ENCODE results near the gene TTC33.
"Not testable (repeated sequence)": the region's sequence is repeated elsewhere in the genome, so short reads cannot be mapped to it uniquely, and the experiment has no call there.

TTC33 gene

DNA sequence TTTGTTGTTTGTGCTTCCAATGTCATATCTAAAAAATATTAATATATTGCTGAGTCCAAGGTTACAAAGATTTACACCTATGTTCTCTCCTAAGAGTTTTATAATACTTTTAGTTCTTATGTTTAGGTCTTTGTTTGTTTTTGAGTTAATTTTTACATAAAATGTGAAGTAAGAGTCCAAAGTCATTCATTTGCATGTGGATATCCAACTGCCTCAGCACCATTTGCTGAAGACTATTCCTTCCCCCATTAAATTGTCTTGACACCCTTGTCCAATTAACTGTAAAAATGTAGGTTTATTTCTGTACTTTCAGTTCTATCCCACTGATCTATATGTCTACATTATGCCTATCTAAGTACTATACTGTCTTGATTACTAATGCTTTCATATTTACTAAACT, 35.7 kb downstream of the TTC33 start:
- DNase-seq = no peak

DNA sequence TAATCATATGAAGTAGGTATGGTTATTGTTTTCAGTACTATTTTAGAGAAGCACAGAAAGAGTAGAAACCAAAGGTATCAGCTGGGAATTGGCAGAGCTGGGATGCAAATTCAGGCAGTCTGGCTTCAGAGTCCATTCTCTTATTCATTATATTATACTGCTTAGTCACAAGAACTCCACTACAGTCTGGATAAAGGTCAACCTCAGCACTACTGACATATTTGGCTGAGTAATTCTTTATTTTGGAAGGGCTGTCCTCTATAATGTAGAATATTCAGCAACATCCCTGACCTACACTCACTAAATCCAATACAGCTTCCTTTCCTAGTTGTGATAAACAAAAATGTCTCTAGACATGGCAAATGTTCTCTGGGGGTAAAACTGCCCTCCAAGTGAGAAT, 38.5 kb downstream of the TTC33 start:
- DNase-seq = no peak

DNA sequence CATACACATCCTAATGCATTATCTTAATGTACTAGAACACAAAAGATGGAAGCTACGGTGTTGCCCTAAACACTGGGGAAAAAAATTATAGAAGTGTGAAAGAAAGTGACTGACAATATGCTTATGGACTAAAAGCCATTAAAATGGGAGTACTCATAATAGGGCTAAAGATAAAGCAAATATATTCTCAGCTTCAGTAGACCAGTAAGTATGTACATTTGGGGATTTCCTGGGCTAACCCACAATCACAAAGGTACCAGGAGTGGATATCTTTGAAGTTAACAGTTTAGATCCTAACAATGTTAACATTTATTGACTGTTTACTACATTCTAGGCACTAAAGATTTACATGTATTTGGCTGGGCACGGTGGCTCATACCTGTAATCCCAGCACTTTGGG, 39.2 kb downstream of the TTC33 start:
- DNase-seq = no peak

DNA sequence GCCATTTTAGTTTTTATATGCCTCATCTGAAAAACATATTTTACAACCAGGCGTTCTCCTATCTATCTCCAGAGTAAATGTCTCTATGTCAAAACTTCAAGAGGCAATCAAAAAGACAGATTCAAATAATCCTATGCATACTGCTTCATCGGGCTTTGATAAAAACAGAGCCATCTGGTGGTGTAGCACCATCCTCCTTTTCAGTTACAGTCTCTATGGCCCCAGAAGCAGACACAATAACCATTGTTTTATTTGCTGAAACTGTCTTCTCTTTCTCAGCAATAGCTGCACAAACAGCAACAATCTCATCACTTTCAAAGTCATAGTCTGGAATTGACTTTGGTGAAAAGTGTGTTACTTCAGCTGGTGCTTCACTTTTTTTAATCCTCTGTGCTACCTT, 39.8 kb downstream of the TTC33 start:
- no peak for DNase-seq

DNA sequence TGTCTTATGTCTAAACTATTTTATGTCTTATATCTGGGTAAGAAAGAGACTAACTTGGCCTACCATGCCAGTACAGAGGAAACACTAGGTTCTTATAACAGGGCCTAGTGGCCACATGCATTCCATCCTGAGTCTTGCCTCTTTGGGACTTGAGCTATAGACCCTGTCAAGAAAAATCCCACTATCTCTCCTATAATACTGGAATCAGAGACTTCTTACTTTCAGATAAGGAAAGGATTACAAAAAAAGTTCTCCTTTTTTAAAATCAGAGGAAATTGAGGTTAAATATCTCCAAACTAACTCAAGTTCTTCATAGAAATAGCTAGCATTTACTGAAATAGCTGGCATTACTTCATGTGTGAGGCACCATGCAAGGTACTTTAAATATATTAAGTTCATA, 41.8 kb downstream of the TTC33 start:
- no peak for DNase-seq

DNA sequence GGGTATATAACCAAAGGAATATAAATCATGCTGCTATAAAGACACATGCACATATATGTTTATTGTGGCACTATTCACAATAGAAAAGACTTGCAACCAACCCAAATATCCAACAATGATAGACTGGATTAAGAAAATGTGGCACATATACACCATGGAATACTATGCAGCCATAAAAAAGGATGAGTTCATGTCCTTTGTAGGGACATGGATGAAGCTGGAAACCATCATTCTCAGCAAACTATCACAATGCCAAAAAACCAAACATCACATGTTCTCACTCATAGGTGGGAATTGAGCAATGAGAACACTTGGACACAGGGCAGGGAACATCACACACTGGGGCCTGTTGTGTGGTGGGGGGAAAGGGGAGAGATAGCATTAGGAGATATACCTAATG, 45.2 kb downstream of the TTC33 start:
- DNase-seq = not testable (repeated sequence)

DNA sequence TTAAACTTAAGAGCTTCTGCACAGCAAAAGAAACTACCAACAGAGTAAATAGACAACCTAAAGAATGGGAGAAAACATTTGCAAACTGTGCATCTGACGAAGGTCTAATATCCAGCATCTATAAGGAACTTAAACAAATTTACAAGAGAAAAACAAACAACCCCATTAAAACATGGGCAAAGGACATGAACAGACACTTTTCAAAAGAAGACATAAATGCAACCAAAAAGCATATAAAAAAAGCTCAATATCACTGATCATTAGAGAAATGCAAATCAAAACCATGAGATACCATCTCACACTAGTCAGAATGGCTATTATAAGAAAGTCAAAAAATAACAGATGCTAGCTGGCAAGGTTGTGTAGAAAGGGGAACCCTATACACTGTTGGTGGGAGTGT, 50.3 kb downstream of the TTC33 start:
- not testable (repeated sequence) for DNase-seq

DNA sequence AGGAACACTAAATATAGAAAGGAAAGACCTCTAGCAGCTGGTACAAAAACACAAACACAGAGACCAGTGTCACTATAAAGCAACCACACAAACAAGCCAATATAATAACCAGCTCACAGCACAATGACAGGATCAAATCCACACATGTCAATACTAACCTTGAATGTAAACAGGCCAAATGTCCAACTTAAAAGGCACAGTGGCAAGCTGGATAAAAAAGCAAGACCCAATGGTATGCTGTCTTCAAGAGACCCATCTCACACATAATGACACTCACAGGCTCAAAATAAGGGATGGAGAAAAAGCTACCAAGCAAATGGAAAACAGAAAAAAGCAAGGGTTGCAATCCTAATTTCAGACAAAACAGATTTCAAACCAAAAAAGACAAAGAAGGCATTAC, 53.7 kb downstream of the TTC33 start:
- not testable (repeated sequence) for DNase-seq

DNA sequence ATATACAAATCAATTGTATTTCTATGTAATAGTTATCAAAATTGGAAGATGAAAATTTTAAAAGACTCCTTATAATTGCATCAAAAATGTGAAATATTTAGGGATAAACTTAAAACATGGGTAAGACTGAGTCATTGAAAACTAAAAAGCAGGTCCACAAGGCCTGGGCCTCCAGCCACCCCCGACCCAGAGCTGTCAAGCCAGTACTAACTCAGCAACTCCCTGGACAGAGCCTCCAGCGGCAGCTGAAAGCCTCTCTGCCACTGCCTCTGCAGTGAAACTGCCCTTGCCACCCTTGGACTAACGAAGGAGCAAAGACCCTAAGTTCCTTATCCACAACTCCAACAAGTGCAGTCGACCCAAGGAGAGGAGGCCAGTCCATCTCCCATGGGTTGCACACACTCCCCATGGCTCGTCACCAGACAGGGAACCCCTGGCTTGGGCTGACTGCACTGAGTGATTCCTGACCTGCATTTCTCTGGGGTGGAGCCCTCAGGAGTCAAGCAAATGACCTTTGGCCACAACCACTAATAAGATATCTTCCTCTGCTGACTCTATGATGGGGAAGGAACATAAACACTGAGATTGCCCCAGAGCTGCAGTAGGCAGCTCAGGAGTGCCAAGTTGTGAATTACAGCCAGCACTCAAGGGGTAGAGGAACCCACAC, 55.5 kb downstream of the TTC33 start:
- DNase-seq = no peak

DNA sequence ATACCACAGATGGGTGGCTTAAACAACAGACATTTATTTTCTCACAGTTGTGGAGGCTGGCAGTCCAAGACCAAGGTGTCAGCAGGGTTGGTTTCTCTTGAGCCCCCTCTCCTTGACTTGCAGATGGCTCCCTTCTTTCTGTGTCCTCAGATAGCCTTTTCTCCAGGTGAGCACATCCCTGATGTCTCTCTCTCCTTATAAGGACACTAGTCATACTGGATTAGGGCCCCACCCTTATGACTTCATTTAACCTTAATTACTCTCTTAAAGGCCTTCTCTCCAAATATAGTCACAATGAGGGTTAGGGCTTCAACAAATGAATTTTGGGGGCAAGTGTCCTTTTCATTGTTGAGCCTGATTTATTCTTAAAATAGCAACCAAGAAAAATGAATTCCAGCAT, 61.3 kb downstream of the TTC33 start:
- no peak for DNase-seq

DNA sequence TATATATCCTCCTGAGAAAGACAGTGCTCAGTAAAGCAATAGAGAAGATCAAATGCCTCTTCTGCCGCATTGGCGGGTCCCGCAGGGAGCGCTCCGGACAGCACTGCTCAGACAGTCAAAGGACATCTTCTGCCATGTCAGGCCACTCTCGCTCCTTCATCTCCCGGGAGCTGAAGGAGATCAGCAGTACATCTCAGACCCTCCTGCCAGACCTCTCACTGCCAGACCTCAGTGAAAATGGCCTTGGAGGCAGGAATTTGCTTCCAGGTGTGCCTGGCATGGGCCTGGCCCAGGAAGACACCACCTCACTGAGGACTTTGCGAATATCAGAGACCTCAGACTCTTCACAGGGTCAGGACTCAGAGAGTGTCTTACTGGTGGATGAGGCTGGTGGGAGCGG, 63.9 kb downstream of the TTC33 start:
- DNase-seq = no peak

DNA sequence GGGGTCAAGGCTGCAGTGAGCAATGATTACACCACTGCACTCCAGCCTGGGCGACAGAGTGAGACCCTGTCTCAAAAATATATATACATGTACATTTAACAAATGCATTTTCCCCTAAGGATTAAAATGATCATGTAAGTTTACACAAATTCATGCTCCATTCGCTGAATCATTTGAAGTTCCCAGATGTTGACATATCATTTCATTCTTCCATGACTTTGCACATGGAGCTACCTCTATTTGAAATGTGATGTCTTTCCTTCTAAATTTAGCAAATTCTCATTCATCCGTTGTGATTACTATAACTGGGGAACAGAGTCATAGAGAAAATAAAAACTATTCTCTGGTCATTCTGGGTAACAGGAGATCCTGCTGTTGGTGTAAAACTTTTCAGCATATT, 65.5 kb downstream of the TTC33 start:
- no peak for DNase-seq

DNA sequence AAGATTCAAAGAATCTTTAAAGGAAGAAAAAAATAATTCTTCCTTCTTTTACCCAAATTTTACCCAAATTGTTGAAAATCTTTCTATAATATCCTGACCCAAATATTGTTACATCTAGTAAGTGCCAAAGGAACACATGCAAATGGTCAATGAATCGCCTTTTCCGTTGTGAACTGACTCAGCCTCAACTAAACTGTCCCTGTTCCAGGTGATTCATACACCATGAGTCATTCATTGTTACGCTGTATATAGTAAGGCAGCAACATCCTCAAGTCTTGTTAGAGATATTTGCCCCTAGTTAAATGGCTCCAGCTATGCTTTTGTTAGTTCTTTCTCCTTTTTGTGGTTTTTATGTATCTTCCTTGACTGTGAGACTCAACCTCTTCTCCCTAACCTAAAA, 66.3 kb downstream of the TTC33 start:
- no peak for DNase-seq

DNA sequence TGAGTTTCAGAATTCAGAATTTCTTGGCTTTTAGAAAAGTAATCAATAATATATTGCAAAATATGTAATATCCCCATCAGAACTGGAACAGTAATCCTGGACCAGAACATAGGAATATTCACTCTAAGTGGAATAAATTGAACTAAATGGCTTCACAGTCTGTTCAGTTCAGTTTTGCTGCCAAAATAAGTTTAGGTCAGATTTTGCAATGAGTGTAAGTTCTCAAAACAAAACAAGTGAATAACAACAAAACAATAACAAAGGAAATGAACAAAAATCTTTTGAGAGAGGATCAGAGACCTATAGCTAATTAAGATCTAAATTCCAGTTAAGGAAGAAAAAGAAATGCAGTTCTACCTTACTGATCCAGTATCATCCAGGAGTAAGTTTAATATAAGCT, 66.8 kb downstream of the TTC33 start:
- DNase-seq = no peak

DNA sequence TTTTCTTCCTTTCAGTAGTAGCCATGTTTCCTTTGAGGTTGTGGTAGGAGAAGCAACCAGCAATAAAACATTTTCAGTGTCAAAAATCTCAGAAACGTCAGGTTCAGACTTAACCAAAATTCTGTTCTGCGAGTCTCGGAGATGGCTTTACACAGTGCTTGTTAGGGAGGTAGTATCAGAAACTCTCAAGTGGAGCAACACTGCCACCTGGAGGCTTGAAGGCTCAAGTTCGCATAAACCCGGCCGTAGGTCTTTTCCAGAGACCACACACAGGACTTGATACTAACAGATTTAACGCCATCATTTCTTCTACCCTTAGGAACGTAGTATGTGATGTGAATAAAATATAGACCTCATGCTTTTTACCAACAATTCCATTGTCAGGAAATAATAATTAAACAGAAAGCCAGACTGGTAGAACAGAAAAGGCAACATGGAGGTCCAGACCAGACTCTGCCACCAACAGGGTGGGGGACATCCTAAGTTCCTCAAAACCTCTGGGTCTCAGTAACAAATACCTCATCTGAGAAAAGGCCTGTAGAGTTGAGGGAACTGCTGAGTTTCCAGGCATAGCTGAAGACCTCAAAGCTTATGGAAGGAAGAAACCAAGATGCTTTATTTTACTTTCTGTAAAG, 67.5 kb downstream of the TTC33 start:
- peak; percentile 58 for DNase-seq

DNA sequence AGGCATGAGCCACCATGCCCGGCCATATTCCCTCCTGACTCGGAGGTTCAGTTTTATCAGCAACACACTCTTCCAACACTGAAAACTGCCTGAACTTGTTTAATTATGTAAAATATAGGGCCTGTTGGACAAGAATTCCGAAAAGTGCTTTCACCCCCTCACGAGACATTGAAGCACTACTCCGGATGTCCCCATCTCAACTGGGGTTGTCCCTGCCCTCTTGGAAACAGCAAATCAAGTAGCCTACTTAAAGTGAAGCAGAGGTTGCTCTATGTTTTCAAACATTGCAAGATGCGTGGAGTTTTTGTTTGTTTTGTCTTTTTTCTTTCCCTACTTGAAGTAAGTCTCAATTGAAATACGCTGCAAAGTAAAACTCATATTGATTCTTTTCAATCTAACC, 68.4 kb downstream of the TTC33 start:
- DNase-seq = no peak

DNA sequence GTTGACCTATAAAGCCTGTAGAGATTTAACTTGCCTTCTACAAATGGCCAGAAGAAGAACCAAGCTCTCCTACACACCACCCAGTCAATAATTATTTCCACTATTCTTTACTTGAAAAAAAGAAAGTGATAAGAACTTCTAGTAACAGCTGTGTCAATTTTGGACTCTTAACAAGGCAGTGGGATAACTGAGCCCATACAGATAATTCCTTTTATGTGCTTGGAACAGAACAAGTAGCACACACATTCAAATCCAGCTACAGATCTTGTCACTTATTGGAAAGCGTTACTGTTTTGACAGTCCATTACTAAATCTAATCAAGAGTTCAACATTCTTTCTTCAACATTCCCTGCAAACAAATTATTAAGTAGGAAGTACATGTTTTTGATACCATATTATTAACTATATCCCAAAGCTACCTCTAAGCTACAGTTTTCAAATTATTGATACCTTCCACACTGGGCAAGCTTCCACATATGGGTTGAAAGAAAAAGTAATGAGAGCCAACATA, 69.7 kb downstream of the TTC33 start:
- DNase-seq = no peak

DNA sequence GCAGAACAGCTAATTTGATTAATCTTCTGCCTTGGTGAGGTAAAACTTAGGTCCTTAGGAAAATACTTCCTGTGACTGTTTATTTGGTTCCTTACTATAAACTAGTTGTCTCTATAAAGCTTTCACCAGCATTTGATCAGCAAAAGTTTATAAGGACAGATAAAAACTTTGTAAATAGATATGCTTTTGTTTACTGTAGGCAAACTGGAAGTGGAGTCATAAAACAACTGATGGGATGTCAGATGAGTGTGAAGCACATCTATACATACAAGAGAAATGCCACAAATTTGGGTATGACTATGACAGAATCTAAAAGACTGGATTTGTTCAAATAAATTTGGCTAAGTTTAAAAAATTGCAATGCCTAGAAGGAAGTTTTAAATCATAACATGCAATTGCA, 70.6 kb downstream of the TTC33 start:
- no peak for DNase-seq

DNA sequence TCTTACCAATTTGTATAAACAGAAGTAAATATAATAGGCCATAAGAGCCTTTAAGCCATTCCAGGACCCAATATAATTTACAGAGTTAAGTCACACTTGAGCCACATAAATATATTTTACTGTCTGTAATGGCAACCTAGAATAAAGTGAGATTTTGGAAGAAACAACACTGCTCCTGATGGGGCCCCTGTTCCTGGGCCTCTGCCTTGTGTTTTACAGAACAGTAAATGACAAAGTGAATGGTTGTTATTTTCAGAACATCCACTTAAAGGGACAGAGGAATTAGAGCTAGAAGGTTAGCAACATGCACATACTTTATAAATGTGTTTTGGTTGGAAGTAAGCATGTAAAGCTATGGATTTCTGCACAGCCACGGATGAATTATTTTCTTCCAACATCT, 72.5 kb downstream of the TTC33 start:
- DNase-seq = no peak

DNA sequence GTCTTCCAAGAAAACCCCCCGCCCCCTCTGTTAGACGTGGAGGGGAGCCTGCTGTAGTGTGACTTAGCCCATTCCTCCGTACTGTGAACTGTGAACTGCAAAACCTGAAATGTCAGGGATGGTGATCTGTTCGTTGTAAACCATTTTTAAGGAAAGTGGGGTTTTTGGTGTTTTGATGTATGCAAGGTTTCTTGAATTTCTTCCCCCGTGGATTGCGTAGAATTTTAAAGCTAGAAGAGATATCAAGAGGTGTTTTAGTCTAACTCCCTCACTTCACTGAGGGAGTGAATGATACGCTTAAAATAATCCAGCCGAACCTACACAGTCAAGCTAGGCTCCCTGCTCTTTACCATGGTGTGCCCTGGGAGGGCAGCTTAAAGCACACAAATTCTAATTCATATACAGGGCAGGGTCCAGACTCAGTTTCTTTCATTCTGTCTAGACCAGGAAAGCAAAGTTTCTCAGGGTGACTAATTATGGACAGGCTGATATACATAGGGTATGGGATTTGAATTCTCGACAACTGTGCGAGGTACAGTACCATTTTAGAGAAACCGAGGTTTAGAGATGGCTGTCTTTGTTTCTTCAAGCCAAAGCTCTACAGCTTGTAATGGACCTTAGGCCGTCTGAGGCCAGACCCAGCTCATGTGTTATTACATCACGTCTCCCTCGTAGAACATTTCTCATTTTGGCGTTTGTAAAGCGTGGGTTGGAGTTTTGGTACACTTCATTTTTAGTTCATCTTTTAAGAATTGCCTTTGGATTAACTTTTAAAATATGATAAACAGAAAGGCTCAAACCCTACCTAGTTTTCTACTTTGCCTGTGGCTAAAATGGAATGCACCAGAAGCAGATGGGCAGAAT, 73.4 kb downstream of the TTC33 start:
- peak; percentile 28 for DNase-seq

DNA sequence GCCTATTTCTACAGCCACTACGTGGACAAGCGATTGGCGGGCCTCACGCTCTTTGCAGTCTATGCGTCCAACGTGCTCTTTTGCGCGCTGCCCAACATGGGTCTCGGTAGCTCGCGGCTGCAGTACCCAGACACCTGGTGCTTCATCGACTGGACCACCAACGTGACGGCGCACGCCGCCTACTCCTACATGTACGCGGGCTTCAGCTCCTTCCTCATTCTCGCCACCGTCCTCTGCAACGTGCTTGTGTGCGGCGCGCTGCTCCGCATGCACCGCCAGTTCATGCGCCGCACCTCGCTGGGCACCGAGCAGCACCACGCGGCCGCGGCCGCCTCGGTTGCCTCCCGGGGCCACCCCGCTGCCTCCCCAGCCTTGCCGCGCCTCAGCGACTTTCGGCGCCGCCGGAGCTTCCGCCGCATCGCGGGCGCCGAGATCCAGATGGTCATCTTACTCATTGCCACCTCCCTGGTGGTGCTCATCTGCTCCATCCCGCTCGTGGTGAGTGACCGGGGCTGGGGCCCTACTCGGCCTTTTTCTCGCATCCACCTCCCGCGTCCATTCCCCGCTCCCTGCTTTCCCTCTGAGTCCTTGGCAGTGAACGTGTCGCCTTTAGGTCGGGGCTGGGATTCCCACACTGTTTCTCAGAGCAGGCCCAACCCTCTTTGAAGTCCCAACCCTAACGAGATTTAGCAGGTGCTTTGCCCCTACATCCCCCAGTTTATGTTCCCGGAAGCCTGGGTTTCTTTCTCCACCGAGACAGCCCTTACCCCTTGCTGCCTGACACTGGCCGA, 74.2 kb downstream of the TTC33 start:
- peak; percentile 74 for DNase-seq

DNA sequence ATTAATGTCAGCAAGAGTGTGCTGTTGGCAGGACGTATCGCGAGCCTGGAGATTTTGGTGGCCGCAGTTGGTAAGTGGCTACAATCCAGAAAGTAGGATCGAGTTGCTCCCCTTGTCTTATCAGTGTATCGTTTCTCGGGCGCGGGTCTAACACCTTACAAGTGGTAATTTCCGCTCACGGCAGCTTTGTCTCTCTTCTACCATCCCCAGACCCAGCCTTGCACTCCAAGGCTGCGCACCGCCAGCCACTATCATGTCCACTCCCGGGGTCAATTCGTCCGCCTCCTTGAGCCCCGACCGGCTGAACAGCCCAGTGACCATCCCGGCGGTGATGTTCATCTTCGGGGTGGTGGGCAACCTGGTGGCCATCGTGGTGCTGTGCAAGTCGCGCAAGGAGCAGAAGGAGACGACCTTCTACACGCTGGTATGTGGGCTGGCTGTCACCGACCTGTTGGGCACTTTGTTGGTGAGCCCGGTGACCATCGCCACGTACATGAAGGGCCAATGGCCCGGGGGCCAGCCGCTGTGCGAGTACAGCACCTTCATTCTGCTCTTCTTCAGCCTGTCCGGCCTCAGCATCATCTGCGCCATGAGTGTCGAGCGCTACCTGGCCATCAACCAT, 74.9 kb downstream of the TTC33 start:
- no peak for DNase-seq

Data from right kidney (tissue), 1 donor.